Thoracic aorta (tissue), 2 donors: ENCODE data around the gene MAP3K10. TPM values are rescaled to one million over a fixed set of nuclear protein-coding genes. Genes with fewer than 3 reads are reported as not detected.

Experiments used
- ATAC-seq: fragments of 150-250 bp; one replicate; pipeline ENCODE4 v1.8.0; 2017; ENCODE audit warnings: low read depth; ENCODE audit not compliant: insufficient number of reproducible peaks, low FRiP score
- DNase-seq: peaks from one replicate; pipeline ENCODE4 v3.0.0-alpha.2; 2020; ENCODE audit warnings: low spot score
- H3K27ac ChIP-seq, 2 donors: fragments of 200-600 bp; sonication (generic); 1 replicate in 1 of 2; 2 replicates in 1 of 2; pipeline ENCODE4 v1.5.1; 2016; ENCODE audit warnings: mild to moderate bottlenecking in 2 of 2, moderate library complexity in 2 of 2
- H3K27me3 ChIP-seq: fragments of 200-600 bp; sonication (generic); replicated peaks from 2 replicates; pipeline ENCODE4 v1.6.0; 2016; ENCODE audit warnings: mild to moderate bottlenecking; ENCODE audit not compliant: insufficient read depth
- H3K36me3 ChIP-seq: fragments of 200-600 bp; sonication (generic); one replicate; pipeline ENCODE4 v1.5.1; 2016
- H3K4me1 ChIP-seq, 2 donors: fragments of 200-600 bp; sonication (generic); 1 replicate in 1 of 2; 2 replicates in 1 of 2; pipeline versions ENCODE4 v1.5.1 to v1.6.0; 2016; ENCODE audit warnings: low read depth in 2 of 2, mild to moderate bottlenecking in 1 of 2; ENCODE audit not compliant: control insufficient read depth in 1 of 2
- H3K4me3 ChIP-seq: fragments of 200-600 bp; sonication (generic); 2 replicates; pipeline ENCODE4 v1.5.1; 2016; ENCODE audit warnings: mild to moderate bottlenecking
- H3K9me3 ChIP-seq: fragments of 200-600 bp; sonication (generic); 2 replicates; pipeline ENCODE4 v1.5.1; 2016
- CTCF ChIP-seq: fragments of 200-600 bp; sonication (generic); IDR thresholded peaks from one replicate; pipeline ENCODE4 v1.5.1; 2019; ENCODE audit warnings: antibody characterized with exemption
- total RNA-seq, 2 donors: library from RNA; depleted of rRNA; stranded (reverse); fragments of >200 nt; gene quantifications; one replicate each; pipeline versions ENCODE4 v1.1.0 to v1.2.3, GENCODE V29; 2016

Gene MAP3K10
- total RNA-seq, 2 donors from 2014 or later = 30.2 to 32.5 TPM

GRCh38 chr19:40241809-40242384 is 50.7 kb downstream of the MAP3K10 start:
- Histone ChIP-seq H3K4me3 (no peak overlapping the region), H3K36me3 (peaks cover 44% of the 10 kb centered on the region), H3K4me1 (peaks cover 0 to 13% of the 10 kb centered on the region in 2 donors), H3K27ac (no peak overlapping the region), H3K27me3 (no peaks in the 10 kb centered on the region), H3K9me3 (no peaks in the 10 kb centered on the region)
- ATAC-seq (no peak), DNase-seq (no peak)
- no peak for TF ChIP-seq CTCF

DNA sequence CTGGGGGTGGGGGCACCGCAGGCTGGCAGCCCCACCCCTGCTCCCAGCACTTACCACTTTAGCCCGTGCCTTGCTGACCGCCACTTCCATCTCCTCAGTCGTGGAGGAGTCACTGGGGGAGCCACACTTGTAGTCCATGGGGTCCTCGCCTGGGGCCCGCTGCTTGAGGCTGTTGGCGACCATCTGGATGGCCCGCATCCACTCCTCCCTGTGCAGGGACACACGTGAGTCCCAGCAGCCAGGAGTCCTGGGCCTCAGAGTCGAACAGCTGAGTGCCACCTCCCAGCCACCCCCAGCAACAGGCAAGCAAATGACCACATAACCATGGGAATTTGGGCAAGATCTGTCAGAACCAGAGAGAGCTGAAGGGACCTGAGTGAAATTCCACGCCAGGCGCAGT is 51.3 kb downstream of the MAP3K10 start:
- Histone ChIP-seq H3K27me3 (no peaks in the 10 kb centered on the region), H3K36me3 (peaks cover 39% of the 10 kb centered on the region), H3K27ac (no peak overlapping the region), H3K4me1 (peaks cover 0 to 13% of the 10 kb centered on the region in 2 donors), H3K4me3 (no peak overlapping the region), H3K9me3 (no peaks in the 10 kb centered on the region)
- TF ChIP-seq CTCF = no peak
- ATAC-seq (no peak), DNase-seq (no peak)

DNA sequence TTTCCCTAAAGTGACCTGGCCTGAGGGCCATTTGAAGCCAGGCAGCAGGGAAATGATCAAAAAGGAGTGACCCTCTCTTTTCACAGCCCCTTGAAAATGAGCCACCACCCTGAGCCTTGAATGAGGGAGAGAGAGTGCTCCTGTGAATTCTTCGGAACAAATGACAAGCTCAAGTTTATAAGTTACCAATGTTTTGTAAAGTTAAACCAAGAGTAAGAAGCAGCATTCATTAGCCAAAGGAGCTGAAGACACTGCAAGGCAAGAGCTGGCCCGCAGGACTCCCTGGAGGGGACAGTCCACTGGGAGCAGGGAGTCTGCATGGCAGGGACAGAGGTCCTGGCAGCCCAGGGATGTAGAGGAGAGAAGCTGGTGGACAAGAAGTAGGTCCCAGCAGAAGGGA is 52.0 kb downstream of the MAP3K10 start:
- Histone ChIP-seq H3K4me3 (no peak overlapping the region), H3K27me3 (no peaks in the 10 kb centered on the region), H3K9me3 (no peaks in the 10 kb centered on the region), H3K27ac (no peak overlapping the region), H3K36me3 (peaks cover 32% of the 10 kb centered on the region), H3K4me1 (peaks cover 0 to 13% of the 10 kb centered on the region in 2 donors)
- no peak for TF ChIP-seq CTCF
- no peak for ATAC-seq
- DNase-seq = no peak

DNA sequence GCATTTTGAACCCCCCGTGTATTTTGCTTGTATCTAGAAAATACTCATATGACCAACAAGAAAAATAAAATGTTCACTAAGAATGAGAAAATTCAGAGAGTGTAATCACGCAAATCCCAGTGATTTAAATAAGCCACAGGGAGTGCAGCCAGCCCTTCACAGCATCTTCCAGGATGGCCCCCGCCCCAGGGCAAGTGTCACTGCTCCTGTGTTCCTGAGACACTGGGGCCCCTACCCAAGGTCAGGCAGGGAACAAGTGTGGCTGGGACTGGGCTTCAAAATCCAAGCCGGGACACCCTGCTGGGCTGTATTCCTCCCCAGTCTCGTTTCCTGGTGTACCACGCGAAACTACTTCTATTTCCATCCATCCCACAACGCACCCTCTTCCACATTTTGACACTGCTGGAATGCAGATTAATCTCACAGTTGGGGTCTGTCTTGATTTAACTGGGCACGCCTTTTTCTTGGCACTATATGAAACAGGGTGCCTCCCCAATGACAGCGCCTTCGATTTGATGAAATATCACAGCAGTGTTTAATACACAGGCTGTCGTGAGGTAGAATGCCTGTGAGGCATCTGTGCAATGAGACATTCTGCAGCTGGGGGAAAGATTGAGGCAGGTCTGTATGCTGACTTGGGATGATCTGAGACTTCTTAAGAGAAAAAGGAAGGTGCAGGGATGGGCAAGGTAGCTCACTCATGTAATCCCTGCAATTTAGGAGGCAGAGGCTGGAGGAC is 53.5 kb downstream of the MAP3K10 start:
- no peaks in the 10 kb centered on the region for H3K9me3 ChIP-seq
- H3K27me3 ChIP-seq = no peaks in the 10 kb centered on the region
- H3K4me3 ChIP-seq = no peak overlapping the region
- H3K36me3 ChIP-seq = peaks cover 20% of the 10 kb centered on the region
- DNase-seq = no peak
- ATAC-seq = no peak
- H3K4me1 ChIP-seq = peaks cover 0 to 13% of the 10 kb centered on the region in 2 donors
- no peak overlapping the region for H3K27ac ChIP-seq
- no peak for TF ChIP-seq CTCF

DNA sequence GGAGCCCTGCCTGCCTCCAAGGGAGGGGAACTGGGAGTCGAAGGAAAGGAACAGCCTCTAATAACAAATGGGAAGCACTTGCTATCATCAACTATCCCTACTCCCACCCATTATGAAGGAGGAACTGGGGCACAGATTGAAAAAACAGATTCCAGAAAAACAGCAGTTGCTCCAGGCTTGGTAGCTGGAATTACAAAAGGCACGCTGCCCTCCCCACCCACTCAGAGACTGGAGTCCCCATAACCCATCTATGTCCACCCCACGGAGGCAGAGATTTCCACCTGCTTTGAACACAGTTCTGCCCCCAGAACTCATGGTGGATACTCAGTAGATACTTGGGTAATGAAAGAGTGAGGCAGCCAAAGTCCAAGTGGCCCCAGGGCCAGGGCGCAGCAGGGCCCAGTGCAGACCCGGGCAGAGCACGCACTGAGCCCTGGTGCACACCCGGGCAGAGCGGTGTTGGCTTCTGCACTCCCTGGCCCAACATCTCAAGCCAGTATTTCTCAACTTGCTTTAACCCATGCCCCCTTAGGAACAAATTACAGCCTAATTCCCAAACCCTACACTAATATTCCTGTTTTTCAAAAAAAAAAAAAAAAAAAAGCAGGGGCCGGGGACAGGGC is 54.4 kb downstream of the MAP3K10 start:
- TF ChIP-seq CTCF = no peak
- ATAC-seq (no peak), DNase-seq (no peak)
- Histone ChIP-seq H3K4me1 (peaks cover 0 to 13% of the 10 kb centered on the region in 2 donors), H3K36me3 (peaks cover 15% of the 10 kb centered on the region), H3K4me3 (no peak overlapping the region), H3K9me3 (no peaks in the 10 kb centered on the region), H3K27ac (no peak overlapping the region), H3K27me3 (no peaks in the 10 kb centered on the region)
